ENCODE results near the gene PVALEF. TPM values are rescaled to one million over a fixed set of nuclear protein-coding genes. Genes with fewer than 3 reads are reported as not detected.

The PVALEF gene
- polyA plus RNA-seq, 1 of the 3 experiments (the other 2 are of a cell fraction) = not detected

DNA sequence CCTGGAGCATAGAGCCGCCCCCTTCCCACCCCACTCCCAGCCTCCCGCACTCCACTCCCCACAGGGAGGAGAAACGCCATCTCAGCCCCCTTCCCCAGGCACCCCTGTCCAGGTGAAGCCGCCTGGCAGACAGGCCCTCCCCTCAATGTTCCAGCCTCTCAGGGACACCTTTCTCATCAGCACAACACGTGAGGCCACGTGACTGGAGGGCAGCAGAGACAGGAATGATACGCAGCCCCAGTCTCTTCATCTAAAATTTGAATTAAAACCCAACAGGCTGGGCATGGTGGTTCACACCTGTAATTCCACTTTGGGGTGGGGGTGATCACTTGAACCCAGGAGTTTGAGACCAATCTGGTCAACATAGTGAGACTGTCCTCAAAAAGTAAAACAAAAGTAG lies 20.9 kb downstream of the PVALEF start:
- Histone ChIP-seq H4K20me1 (ENCODE audit: insufficient read depth) (no peaks in the 10 kb centered on the region), H2AFZ (ENCODE audit: low read depth) (no peak overlapping the region), H3K27me3 (ENCODE audit: insufficient read depth) (no peaks in the 10 kb centered on the region), H3K9me2 (no peaks in the 10 kb centered on the region), H3K4me1 (ENCODE audit: control insufficient read depth in 1 of 2, insufficient read depth in 2 of 2, low read depth in 1 of 2, low read length in 1 of 2) (peaks cover 0 to 2% of the 10 kb centered on the region in 2 experiments; a peak in 1 of 4 replicates), H3K79me2 (ENCODE audit: insufficient read depth) (no peaks in the 10 kb centered on the region), H3F3A (replicated peaks; ENCODE audit: insufficient read depth) (peaks cover 5% of the 10 kb centered on the region), H3K4me3 (ENCODE audit: low read depth in 2 of 2, low read length in 1 of 2) (no peak overlapping the region), H3K9ac (no peak overlapping the region), H3K9me3 (no peaks in the 10 kb centered on the region), H3K27ac (ENCODE audit: low read depth in 2 of 2, low read length in 1 of 2) (no peak overlapping the region), H3K4me2 (no peak overlapping the region), H3K36me3 (replicated peaks in 1 of 2; ENCODE audit: control insufficient read depth in 1 of 2, insufficient read depth in 2 of 2, low read length in 1 of 2) (peaks cover 0 to 3% of the 10 kb centered on the region in 2 experiments)
- CTCF ChIA-PET = interaction anchor here (1.2 to 6.3 kb wide), 3 partner anchors 15 to 43 kb away, joined by 4 to 46 read pairs (median 5); no protein-coding TSS in a partner anchor
- TF ChIP-seq, protein P1, sequence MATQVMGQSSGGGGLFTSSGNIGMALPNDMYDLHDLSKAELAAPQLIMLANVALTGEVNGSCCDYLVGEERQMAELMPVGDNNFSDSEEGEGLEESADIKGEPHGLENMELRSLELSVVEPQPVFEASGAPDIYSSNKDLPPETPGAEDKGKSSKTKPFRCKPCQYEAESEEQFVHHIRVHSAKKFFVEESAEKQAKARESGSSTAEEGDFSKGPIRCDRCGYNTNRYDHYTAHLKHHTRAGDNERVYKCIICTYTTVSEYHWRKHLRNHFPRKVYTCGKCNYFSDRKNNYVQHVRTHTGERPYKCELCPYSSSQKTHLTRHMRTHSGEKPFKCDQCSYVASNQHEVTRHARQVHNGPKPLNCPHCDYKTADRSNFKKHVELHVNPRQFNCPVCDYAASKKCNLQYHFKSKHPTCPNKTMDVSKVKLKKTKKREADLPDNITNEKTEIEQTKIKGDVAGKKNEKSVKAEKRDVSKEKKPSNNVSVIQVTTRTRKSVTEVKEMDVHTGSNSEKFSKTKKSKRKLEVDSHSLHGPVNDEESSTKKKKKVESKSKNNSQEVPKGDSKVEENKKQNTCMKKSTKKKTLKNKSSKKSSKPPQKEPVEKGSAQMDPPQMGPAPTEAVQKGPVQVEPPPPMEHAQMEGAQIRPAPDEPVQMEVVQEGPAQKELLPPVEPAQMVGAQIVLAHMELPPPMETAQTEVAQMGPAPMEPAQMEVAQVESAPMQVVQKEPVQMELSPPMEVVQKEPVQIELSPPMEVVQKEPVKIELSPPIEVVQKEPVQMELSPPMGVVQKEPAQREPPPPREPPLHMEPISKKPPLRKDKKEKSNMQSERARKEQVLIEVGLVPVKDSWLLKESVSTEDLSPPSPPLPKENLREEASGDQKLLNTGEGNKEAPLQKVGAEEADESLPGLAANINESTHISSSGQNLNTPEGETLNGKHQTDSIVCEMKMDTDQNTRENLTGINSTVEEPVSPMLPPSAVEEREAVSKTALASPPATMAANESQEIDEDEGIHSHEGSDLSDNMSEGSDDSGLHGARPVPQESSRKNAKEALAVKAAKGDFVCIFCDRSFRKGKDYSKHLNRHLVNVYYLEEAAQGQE (IDR thresholded peaks at IDR 0.05; ENCODE audit: low read depth, low read length) = no peak
- TF ChIP-seq TAF1 (IDR thresholded peaks at IDR 0.05; ENCODE audit: borderline replicate concordance, low read depth, low read length) (no peak), EZH2phosphoT487 (IDR thresholded peaks at IDR 0.05; ENCODE audit: borderline replicate concordance, low read depth) (no peak), NRF1 (IDR thresholded peaks at IDR 0.05; ENCODE audit: low read depth, low read length) (no peak), GATA2 (CRISPR knock-in tag; IDR thresholded peaks at IDR 0.05) (no peak), RFX5 (IDR thresholded peaks at IDR 0.05; ENCODE audit: low read length) (no peak), SMC3 (IDR thresholded peaks at IDR 0.05; ENCODE audit: low read depth, low read length) (no peak), TEAD4 (IDR thresholded peaks at IDR 0.05; ENCODE audit: borderline replicate concordance, insufficient read depth) (no peak), YY1 (IDR thresholded peaks at IDR 0.05; ENCODE audit: low read depth) (no peak), SIN3A (IDR thresholded peaks at IDR 0.05; ENCODE audit: borderline replicate concordance, low read depth, low read length) (no peak)
- TF ChIP-seq, protein P2, sequence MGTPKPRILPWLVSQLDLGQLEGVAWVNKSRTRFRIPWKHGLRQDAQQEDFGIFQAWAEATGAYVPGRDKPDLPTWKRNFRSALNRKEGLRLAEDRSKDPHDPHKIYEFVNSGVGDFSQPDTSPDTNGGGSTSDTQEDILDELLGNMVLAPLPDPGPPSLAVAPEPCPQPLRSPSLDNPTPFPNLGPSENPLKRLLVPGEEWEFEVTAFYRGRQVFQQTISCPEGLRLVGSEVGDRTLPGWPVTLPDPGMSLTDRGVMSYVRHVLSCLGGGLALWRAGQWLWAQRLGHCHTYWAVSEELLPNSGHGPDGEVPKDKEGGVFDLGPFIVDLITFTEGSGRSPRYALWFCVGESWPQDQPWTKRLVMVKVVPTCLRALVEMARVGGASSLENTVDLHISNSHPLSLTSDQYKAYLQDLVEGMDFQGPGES (IDR thresholded peaks at IDR 0.05; ENCODE audit: low read depth, low read length) = no peak
- TF ChIP-seq, protein P3, sequence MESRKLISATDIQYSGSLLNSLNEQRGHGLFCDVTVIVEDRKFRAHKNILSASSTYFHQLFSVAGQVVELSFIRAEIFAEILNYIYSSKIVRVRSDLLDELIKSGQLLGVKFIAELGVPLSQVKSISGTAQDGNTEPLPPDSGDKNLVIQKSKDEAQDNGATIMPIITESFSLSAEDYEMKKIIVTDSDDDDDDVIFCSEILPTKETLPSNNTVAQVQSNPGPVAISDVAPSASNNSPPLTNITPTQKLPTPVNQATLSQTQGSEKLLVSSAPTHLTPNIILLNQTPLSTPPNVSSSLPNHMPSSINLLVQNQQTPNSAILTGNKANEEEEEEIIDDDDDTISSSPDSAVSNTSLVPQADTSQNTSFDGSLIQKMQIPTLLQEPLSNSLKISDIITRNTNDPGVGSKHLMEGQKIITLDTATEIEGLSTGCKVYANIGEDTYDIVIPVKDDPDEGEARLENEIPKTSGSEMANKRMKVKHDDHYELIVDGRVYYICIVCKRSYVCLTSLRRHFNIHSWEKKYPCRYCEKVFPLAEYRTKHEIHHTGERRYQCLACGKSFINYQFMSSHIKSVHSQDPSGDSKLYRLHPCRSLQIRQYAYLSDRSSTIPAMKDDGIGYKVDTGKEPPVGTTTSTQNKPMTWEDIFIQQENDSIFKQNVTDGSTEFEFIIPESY (IDR thresholded peaks at IDR 0.05; ENCODE audit: borderline replicate concordance, low read depth) = no peak
- TF ChIP-seq, protein P4, sequence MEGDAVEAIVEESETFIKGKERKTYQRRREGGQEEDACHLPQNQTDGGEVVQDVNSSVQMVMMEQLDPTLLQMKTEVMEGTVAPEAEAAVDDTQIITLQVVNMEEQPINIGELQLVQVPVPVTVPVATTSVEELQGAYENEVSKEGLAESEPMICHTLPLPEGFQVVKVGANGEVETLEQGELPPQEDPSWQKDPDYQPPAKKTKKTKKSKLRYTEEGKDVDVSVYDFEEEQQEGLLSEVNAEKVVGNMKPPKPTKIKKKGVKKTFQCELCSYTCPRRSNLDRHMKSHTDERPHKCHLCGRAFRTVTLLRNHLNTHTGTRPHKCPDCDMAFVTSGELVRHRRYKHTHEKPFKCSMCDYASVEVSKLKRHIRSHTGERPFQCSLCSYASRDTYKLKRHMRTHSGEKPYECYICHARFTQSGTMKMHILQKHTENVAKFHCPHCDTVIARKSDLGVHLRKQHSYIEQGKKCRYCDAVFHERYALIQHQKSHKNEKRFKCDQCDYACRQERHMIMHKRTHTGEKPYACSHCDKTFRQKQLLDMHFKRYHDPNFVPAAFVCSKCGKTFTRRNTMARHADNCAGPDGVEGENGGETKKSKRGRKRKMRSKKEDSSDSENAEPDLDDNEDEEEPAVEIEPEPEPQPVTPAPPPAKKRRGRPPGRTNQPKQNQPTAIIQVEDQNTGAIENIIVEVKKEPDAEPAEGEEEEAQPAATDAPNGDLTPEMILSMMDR (IDR thresholded peaks at IDR 0.05) = no peak
- TF ChIP-seq, protein P5, sequence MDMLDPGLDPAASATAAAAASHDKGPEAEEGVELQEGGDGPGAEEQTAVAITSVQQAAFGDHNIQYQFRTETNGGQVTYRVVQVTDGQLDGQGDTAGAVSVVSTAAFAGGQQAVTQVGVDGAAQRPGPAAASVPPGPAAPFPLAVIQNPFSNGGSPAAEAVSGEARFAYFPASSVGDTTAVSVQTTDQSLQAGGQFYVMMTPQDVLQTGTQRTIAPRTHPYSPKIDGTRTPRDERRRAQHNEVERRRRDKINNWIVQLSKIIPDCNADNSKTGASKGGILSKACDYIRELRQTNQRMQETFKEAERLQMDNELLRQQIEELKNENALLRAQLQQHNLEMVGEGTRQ (IDR thresholded peaks at IDR 0.05; ENCODE audit: borderline replicate concordance, low read depth, low read length) = no peak
- TF ChIP-seq, protein P6, sequence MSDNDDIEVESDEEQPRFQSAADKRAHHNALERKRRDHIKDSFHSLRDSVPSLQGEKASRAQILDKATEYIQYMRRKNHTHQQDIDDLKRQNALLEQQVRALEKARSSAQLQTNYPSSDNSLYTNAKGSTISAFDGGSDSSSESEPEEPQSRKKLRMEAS (IDR thresholded peaks at IDR 0.05; ENCODE audit: low read depth) = no peak
- TF ChIP-seq, protein P7, sequence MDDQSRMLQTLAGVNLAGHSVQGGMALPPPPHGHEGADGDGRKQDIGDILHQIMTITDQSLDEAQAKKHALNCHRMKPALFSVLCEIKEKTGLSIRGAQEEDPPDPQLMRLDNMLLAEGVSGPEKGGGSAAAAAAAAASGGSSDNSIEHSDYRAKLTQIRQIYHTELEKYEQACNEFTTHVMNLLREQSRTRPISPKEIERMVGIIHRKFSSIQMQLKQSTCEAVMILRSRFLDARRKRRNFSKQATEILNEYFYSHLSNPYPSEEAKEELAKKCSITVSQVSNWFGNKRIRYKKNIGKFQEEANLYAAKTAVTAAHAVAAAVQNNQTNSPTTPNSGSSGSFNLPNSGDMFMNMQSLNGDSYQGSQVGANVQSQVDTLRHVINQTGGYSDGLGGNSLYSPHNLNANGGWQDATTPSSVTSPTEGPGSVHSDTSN (IDR thresholded peaks at IDR 0.05) = no peak
- TF ChIP-seq, protein P8, sequence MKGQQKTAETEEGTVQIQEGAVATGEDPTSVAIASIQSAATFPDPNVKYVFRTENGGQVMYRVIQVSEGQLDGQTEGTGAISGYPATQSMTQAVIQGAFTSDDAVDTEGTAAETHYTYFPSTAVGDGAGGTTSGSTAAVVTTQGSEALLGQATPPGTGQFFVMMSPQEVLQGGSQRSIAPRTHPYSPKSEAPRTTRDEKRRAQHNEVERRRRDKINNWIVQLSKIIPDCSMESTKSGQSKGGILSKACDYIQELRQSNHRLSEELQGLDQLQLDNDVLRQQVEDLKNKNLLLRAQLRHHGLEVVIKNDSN (IDR thresholded peaks at IDR 0.05; ENCODE audit: borderline replicate concordance, low read depth) = no peak
- POLR2A ChIA-PET = no interaction called here
- WGBS (ENCODE audit: low lambda C conversion rate) = 82% methylated on average over 6 of the region's 7 CpGs
- DNase-seq = no peak
